RPMI8226 (cell line): ENCODE measurements around the gene ARRDC4.
"Not testable (repeated sequence)": the region's sequence is repeated elsewhere in the genome, so short reads cannot be mapped to it uniquely, and the experiment has no call there.

Experiments used
- DNase-seq: peaks from one replicate; pipeline ENCODE4 v3.0.0-alpha.2; 2015

Gene ARRDC4

DNA sequence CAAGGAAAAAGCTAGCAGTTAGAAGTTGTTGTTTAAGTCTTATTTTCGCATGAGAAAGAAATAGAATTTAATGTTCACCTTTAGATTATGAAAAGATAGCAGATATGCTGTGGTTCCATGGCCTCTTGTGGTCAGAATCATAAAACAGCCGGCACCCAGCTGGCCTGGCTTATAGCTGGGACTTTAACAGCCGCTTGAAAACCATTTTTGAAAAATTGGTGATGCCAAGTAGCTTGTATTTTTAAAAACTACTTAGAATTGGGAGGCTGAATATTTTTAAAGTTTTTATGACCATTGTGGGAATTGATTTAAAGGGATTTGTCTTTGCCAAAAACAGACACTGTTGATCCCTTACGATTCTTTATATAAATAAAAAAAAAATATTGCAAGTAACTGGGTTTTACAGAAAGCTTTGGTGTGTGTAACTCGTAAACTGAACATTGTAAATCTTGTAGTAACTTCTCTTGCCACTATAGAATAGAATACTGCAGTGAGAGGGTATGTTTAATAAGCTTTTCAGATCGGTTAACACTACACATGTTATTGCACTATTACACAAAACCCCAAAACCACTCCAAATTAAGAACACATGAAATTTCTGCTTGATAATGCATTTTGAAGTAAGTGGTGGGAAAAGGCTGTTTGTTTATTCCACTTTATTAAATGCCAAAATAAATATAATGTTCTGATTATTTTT is 6.6 kb downstream of the ARRDC4 start:
- DNase-seq, result no peak

DNA sequence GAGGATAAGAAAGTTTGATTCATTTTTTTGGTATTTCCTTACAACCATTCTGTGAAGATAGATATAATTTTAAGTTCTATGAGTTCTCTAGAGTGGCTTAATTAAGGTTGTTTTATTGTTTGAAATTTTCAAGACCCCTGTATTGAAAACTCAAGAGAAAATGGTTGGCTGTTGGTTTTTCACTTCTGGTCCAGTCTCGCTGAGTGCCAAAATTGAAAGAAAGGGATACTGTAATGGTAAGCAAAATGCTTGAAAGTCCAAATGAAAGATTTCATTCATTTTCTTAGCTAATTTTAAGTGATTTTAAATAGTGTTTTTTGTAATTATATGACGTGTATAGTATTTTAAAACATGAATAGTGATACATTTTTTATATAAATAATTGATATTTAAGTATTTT is 7.4 kb downstream of the ARRDC4 start:
- no peak for DNase-seq

DNA sequence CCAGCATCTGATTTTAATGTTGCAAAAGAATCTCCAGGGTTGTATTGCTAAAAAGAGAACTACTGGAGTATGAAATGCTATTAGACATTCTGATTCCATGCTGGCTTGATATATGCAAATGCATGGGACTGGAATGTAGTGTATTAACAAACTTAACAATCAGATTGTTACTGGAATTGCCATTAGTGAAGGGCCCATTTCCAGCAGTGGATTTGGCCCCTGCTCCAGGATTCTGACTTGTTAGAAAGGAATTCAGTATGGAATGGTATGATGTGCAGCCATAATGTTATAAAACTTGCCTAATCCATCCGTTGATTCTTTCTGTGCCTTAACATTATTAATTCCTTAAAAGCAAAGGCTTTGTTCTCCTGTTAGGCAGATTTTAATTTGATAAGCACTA is 7.9 kb downstream of the ARRDC4 start:
- no peak for DNase-seq

DNA sequence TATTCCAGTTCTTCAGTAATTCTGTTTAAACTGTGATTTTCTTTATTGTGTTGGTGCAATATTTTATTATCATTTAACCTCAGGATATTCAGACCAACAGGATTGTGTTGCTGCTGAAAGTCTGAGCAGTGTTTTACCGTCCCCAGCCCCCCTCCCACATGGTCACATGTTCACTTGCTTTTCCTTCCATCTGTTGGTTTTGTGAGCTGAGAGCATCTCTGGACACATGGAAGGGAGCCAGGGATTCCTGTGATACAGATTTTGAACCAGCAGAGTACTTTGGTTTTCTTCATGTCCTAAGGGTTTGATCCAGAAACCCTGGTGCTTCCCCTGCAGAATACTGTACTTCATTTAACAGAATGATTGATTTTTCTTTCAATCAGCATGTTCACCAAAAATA is 11.9 kb downstream of the ARRDC4 start:
- no peak for DNase-seq

DNA sequence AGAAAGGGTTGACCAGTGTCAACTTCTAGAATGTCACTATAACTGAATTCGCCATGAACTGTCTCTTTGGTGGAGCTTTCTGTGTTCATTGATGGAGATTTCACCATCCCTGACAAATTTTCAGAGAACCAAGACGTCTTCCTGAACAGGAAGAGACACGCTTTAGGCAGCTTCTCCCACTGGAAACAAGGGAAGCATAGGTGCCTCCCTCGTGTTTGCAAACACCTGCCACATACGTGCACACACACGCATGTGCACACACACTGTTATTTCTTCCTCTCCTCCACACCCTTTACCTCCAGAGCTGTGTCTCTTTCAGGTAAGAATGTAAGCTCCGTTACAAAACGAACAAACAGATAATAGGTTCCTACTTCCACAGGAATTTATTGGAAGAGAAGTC is 15.6 kb downstream of the ARRDC4 start:
- DNase-seq, result no peak

DNA sequence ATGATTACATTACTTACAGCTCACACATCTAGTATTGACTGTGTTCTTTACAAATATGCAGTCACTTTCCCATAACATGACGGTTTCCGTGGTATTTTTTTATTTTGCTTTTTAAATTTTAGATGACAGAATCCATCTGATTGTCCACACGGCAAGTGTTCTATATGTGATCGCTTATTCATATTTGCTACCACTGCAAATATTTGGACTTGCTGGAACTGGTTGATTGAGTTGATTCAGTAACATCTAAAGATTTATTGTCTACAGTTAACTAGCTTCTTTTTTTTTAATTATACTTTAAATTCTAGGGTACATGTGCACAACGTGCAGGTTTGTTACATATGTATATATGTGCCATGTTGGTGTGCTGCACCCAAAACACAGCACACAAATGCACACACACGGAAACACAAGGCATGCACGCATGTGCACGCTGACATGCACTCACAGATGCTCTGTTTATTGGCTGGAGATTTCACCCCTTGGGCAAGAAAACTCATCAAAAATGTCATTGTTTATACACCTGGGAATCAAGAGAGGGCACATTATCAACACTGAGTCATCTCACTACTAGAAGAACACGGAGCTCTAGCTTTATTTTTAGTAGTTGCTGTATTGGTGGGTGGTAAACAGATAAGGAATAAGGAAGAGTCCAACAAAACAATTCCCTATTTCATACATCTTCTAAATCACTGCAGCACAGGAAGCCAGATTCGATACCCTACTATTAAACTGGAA is 16.4 kb downstream of the ARRDC4 start:
- DNase-seq, result no peak

DNA sequence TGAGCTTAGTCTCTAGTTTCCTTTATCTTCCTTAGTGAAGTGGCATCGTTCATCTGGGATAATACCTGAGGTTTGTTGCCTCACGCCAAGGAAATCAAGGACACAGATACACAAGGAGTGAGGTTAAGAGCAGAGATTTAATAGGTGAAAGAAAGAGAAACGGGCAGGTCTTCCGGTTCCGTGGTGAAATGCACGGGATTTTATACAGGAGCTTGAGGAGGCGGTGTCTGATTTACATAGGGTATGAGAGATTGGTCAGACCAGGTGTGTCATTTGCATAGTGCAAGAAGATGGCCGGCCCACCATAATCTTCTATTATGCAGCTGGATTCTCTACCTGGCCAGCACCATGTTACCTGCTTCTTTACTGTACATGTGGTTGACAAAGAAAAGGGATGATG is 17.2 kb downstream of the ARRDC4 start:
- peak; percentile 5 for DNase-seq

DNA sequence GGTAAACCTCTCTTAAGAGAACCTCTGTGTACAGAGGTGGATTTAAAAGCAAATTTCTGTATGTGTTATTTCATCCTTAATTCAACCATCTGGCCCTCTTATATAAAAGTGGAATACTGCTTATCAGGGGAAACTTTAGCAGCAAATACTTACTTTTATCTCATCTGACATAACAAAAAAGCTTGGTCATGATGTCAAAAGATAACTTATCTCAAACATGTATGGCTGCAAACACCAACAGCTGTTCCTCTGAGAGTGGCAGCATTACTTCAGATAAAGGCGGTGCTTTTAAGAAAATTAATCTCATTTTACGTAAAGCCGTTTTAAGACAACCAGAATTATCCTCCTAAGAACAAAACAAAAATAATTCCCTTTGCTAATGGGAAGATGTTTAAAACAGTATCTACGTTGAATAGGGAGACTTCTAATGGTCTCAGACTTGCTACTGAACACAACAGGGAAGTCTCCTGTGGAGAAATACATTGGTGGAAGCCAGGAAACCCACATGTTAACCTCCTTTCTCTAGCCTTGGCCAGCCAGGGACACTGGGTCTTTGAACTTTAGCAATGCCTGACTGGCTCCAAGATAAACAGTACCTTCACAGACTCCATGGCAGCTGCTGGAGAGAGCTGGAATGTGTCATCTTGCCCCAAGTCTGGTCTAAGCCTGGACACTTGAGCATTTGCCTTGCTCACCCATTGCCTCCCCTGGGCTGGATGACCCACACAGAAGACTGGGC is 18.1 kb downstream of the ARRDC4 start:
- DNase-seq, result no peak

DNA sequence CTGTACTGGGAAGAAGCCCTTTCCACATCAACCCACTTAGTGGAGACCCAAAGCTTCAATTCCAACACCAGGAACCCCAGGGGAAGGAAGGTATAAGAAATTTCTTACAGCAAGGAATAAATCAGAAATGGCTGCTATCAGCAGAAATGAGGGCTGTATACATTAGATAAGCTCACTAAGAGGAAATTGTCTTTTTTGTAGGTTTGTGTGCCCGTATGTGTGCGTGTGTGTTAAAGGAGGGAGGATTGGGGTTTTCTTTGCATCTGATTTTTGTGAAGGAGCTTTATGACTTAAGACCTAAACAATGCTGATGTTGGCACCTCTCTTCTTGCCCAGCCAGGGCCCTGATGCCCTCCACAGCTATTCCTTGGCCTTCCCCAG is 18.6 kb downstream of the ARRDC4 start:
- no peak for DNase-seq

DNA sequence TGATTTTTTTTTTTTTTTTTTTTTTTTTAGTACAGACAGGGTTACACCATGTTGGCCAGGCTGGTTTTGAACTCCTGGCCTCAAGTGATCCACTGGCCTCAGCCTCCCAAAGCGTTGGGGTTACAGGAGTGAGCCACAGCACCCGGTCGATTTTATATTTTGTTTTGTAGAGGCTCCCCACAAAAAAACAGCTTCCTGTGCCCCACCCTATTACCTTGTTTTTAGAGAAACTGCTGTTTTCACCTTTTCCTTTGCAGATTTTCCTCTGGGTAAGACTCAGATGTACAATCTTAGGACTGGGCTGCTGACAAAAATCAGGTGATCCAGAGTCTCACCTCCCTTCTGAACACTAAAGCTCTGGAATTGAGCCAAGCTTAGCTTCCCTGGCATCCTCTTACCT is 20.6 kb downstream of the ARRDC4 start:
- DNase-seq, result no peak

DNA sequence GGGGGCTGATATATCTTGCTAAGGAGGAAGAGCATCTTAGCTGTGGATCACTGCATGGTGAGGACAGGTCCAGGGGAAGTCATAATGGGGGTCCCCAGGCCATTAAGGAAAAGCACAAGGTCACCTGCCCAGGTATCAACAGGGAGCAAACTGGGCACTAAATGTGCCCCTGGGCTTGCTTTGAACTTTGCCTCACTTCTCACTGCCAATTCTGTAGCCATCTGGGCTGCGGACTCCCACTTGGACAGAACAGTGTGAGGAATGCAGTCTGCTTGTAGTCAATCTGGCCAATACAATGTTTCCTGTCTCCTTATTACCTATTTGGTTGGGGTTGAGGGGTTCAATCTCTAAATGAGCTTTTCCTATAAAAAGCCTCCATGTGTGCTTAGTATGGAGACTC is 21.3 kb downstream of the ARRDC4 start:
- DNase-seq, result no peak

DNA sequence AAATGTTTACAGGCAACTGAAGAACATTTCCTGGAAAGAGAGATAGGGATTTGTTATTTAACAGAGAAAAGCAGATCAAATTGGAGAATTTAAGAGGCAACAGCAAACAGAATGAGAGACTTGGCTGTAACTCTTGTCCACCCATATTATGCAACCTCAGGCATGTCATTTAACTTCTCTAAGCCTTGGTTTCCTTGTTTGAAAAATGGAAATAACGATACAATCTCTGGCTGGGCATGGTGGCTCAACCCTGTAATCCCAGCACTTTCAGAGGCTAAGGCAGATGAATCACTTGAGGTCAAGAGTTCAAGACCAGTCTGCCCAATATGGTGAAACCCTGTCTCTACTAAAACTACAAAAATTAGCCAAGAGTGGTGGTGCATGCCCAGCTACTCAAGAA is 23.7 kb downstream of the ARRDC4 start:
- DNase-seq, result no peak

DNA sequence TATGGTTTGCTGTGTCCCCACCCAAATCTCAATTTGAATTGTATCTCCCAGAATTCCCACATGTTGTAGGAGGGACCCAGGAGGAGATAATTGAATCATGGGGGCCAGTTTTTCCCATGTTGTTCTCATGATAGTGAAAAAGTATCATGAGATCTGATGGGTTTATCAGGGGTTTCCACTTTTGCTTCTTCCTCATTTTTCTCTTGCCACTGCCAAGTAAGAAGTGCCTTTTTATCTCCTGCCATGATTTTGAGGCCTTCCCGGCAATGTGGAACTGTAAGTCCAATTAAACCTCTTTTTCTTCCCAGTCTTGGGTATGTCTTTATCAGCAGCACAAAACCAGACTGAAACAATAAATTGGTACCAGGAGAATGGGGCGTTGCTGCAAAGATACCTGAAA is 25.5 kb downstream of the ARRDC4 start:
- not testable (repeated sequence) for DNase-seq

DNA sequence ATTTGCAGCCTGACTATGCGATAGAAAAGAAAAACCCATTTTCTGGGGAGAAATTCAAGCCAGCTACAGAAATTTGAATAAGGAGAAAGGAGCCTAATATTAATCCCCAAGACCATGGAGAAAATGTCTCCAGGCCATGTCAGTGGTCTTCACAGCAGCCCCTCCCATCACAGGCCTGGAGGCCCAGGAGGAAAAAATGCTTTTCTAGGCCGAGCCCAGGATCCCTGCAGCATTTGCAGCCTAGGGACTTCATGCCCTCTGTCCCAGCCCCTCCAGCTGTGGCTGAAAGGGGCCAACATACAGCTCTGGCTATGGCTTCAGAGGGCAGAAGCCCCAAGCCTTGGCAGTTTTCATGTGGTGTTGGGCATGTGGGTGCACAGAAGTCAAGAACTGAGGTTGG is 26.3 kb downstream of the ARRDC4 start:
- DNase-seq, result no peak

DNA sequence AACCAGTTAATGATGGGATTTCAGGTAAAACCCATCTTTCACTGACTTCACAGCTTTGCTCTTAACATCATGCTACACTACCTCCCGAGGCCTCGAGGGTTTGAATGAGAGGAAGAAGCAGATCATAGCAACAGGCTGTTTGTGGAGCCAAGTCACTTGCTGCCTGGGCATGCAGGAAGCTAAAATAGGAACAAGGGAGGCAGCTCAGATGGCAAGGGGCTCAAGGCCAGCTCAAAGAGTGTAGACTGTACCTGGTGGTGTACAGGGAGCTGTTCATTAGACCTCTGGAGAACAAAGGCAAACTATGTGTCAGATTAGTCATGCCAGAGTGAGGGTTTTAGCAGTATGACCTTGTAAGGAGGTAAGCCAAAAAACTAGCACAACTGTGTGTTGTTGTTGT is 28.8 kb downstream of the ARRDC4 start:
- DNase-seq, result no peak

DNA sequence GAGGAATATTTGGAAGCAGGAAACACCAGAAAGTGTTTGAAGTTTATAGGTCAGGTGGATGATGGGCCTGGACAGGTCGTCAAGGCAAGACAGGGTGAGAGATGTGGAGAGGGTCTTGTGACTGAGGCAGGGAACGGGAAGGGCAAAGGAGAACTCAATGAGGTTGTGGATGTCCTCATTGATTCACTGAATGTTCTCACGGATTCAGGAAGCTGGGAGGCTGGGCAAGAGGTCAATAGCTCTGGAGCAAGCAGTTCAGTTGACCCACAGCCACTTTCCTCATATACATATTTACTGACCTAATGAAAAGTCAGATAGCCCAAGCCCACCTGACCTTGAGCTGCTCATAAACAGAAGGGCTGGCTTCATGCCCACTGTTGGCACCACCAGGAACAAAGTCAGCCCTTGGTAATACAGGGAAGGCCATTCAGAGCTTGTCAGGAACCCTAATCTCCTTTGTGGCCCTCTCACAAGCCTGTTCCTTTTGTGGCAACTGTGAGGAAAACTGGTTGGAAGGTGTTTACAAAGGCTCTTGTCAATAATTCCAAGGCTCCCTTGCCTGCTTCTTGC is 31.6 kb downstream of the ARRDC4 start:
- no peak for DNase-seq

DNA sequence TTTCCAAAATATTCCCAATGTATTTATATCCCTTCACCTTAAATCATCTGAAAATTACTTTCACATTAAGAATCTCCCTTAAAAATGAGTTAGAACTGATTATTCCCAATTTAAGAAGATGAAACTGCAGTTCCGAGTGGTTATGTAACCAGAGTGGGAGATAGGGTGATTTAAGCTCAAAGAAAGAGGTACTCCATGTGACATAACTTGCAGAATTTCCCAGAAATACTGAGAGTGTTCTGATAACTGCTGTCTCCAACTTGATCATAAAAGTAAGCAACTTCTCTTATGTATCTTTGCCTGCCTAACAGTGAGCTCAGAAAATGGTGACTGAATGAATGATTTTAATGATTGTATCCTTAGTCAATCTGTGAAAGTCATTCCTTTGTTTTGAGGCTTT is 32.3 kb downstream of the ARRDC4 start:
- DNase-seq, result no peak

DNA sequence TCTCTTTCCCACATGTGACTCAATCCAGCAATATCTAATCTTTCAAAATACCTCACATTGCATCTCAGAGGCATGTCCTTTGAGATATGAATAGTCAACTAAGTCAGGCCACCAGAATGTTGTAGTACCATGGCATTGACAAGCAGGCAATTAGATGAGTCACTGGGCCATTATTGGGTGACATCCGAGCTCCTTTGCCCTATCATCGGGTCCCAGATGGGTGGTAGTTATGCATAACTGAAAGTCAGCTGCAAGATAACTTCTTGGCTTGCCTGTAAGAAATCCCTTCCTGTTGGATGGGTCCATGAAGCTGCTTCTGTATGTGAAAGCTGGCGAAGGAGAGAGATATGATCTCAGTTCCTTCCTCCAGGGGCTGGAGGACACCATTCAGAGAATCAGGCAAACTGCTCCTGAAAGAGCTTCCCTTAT is 32.8 kb downstream of the ARRDC4 start:
- DNase-seq, result no peak

DNA sequence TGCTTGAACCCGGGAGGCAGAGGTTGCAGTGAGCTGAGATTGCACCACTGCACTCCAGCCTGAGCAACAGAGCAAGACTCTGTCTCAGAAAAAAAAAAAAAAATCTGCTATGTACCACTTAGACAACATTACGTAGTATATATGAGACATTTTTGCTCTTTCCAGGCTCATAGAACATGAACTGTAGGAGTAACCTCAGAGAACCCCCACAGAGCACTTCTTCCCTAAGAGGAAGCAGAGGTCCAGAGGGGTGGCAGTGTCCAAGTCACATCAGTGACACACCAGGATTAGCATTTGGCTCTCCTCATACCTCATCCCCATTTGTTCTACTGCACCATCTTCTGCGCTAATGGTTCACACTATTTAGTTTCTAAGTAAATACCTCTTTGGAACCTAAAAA is 33.7 kb downstream of the ARRDC4 start:
- no peak for DNase-seq

DNA sequence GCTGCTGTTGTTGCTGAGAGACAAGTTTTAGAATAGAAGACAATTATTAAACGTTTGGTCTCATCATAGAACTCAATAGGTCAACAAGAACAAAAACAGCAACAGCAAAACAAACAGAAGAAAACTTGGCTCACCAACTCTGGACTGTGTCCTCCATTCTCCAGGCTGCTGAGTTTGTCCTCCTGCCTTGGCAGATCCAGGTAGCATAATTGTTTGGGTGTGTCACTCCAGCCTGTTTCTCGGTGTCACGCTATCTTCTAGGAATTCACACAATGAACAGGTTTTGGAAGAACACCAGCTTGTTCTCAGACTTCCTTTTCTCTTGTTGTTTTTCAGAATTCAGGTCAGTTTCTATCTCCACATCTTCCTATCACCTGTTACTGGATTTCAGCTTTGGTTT is 34.7 kb downstream of the ARRDC4 start:
- no peak for DNase-seq

DNA sequence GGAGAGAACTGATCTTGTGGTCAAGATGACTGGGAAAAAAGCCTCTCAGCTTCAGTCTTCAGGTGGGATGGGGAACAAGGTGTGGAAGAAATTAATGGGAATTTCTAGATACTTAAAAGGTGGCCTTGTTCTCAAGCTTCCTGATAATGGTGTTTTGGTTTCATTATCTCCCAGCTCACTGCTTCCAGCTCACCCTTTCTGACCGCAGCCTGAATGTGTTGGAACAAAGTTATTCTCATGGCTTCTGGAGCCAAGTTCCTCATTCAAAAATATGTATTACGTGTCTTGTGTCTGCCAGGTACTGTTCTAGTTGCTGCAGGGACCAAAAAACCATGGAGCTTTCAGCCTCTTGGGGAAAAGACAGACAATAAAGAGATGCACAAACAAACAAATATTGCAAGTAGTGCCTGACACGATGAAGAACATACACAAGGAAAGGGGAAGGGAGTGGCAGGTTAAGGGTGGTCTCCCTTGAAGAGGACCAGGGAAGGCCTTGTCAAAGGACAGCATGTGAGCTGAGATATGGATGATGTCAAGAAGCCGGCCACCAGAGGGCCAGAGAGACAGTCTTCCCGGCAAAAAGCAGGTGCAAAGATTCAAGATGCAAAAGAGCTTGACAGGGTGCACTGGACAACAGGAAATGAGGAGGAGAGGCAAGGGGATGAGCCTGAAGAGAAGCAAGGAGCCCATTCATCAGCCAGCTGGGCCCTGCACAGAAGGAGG is 35.5 kb downstream of the ARRDC4 start:
- peak; percentile 71 for DNase-seq

DNA sequence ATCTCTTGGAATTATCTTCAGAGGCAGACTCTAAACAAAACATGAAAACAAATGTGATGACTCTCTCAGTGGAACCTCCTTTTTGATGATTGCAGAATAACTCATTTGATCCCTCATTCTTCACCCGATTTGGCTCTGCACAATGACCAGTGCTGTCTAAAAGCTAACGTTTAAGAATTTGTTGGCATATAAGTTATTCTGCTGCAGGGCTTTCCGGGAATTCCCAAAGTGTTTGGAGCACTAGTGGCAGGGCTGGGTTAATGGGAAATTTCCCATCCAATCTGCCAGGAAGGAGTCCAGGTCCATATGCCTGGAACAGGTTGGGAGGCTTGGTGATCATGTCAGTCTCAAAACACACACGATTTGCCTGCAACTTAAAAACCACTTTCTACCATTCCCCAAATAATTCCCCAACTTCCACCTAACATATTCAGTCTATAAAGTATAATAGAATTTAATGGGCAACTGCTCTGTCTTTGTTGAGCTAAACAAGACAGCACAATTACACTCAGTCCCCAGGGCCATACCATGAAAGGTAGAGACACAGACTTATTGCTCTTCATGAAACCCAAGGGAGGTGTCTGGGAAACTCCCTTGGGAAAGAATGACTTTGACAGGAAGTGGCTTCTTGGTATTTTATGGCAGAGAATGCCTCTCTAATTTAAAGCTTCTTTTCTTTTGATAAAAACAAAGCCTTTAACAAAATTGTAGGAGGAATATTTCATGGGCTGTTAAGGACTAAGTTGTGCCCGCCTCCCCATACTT is 38.0 kb downstream of the ARRDC4 start:
- DNase-seq, result no peak
